ENCODE measurements around the gene IRF2.

DNA sequence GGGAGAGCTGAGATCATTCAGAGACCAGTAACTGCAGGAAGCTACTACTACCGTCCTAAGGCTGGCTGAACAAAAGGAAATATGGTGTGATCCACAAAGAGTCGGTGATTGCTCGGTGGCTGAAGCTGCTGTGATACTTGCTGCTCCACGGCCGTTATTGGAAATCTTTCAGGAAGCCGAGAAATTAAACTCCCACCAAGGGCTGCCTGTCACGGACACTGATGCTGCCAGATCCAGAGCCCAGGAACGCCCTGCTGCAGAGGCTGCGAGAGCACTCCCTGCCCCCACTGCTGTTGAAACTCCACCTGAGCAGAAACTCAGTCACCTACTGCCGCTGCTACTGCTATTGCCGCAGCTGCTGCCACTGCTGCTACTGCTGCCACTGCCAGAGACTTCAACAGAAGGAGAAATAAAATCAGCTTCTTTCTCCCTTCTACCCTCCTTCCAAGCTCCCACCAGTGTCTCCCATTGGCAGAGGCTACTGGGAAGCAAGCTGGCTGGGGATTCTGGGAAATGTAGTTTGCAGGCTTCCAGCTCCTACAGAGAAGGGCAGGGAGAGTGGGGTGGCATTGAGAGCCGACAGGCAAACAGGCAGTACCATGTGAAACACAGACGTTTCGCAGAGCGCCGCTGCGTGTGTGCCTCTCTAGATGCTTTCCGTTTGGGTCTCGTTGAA is 130.7 kb downstream of the IRF2 start:
- TF ChIP-seq, protein P1, sequence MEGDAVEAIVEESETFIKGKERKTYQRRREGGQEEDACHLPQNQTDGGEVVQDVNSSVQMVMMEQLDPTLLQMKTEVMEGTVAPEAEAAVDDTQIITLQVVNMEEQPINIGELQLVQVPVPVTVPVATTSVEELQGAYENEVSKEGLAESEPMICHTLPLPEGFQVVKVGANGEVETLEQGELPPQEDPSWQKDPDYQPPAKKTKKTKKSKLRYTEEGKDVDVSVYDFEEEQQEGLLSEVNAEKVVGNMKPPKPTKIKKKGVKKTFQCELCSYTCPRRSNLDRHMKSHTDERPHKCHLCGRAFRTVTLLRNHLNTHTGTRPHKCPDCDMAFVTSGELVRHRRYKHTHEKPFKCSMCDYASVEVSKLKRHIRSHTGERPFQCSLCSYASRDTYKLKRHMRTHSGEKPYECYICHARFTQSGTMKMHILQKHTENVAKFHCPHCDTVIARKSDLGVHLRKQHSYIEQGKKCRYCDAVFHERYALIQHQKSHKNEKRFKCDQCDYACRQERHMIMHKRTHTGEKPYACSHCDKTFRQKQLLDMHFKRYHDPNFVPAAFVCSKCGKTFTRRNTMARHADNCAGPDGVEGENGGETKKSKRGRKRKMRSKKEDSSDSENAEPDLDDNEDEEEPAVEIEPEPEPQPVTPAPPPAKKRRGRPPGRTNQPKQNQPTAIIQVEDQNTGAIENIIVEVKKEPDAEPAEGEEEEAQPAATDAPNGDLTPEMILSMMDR (conservative IDR thresholded peaks at IDR 0.05) = no peak
- TF ChIP-seq ZFX (IDR thresholded peaks at IDR 0.05) = no peak

Measured in C4-2B (cell line).